Measurements from ENCODE around the gene CCDC12.

CCDC12 gene

DNA sequence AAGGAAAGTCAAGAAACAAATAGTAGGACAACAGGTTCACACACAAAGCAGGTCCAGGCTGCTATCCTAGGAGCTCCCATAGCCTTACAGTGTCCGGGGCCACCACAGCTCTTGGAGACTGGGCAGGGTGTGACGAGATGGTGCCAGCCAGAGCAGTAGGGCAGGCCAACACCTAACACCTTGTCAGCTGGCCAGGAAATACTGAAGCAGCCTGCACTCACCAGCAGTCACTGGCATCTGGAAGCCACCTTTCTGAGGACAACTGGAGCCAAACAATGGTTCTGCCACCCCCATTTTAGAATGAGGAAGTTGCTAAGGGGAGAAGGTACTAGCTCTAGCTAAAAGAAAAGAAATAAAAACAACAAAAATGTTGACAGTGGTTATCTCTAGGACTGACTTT lies 47.2 kb downstream of the CCDC12 start:
- POLR2A ChIA-PET, result no interaction called here

DNA sequence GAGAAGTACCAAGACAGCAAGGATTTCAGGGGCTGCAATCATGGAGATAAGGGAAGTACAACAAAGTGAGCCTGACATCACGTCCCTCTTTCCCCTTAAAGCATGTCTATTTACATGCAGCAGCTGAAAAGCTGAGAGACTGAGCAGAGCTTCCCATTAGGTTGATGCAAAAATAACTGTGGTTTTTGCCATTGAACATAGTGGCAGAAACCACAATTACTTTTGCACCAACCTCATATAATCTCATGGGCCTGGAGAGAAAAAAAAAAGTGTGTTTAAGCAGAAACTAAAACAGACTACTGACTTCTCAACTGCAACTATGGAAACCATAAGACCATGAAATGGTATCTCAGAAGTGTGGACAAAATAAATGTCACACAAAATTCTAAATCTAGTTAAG lies 48.3 kb downstream of the CCDC12 start:
- ChIA-PET POLR2A (no interaction called here), CTCF (interaction anchor here (1.5 to 6.0 kb wide), 3 partner anchors 9 to 397 kb away, joined by 7 to 20 read pairs (median 10); no protein-coding TSS in a partner anchor)
- DNase-seq (ENCODE audit: low read depth, low spot score), result no peak
- no peak for TF ChIP-seq CTCF (IDR thresholded peaks at IDR 0.05; ENCODE audit: insufficient read depth, low read length, missing control alignments)
- H3K4me3 ChIP-seq (ENCODE audit: low read depth, low read length), result no peak overlapping the region

More for the DNA sequence above, 47.2 kb downstream of the CCDC12 start:
- no peak for TF ChIP-seq CTCF (IDR thresholded peaks at IDR 0.05; ENCODE audit: insufficient read depth, low read length, missing control alignments)
- H3K4me3 ChIP-seq (ENCODE audit: low read depth, low read length), result no peak overlapping the region
- CTCF ChIA-PET, result interaction anchor here (1.6 to 7.8 kb wide), 3 partner anchors 7 to 396 kb away, joined by 8 to 130 read pairs (median 20); no protein-coding TSS in a partner anchor
- DNase-seq (ENCODE audit: low read depth, low spot score), result no peak

GRCh38 chr3:46927718-46928073 lies 48.8 kb downstream of the CCDC12 start:
- no peak for TF ChIP-seq CTCF (IDR thresholded peaks at IDR 0.05; ENCODE audit: insufficient read depth, low read length, missing control alignments)
- POLR2A ChIA-PET, result no interaction called here
- no peak for DNase-seq (ENCODE audit: low read depth, low spot score)
- H3K4me3 ChIP-seq (ENCODE audit: low read depth, low read length), result no peak overlapping the region
- CTCF ChIA-PET, result interaction anchor here (1.5 to 6.0 kb wide), 3 partner anchors 8 to 398 kb away, joined by 7 to 20 read pairs (median 10); no protein-coding TSS in a partner anchor

- TF ChIP-seq CTCF (IDR thresholded peaks at IDR 0.05; ENCODE audit: insufficient read depth, low read length, missing control alignments), result no peak
- no peak overlapping the region for H3K4me3 ChIP-seq (ENCODE audit: low read depth, low read length)
- POLR2A ChIA-PET, result no interaction called here
- no peak for DNase-seq (ENCODE audit: low read depth, low spot score)
- CTCF ChIA-PET, result interaction anchor here (1.5 to 9.2 kb wide), 4 partner anchors 6 to 398 kb away, joined by 7 to 130 read pairs (median 15); no protein-coding TSS in a partner anchor
Measured at GRCh38 chr3:46926871-46927717, 49.5 kb downstream of the CCDC12 start.

DNA sequence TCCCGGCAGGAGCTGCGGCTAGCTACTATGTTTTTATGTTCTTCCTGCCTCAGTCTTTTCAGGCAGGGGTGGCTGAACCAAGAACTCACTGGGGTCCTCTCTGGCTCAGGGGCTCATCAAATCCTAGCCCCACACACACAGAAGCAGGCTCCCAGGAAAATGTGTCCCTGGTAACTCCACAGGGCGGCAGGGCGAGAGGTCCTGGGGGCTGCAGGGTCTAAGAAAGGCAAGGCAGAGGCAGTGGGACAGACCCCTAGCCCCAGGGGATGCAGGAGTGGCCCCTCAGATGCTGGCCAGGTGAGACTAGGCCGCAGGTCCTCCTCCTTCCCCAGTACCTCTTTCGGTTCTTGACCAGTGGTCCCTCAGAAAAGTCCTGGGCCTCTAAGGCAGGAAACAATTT lies 50.1 kb downstream of the CCDC12 start:
- DNase-seq (ENCODE audit: low read depth, low spot score), result no peak
- no peak for TF ChIP-seq CTCF (IDR thresholded peaks at IDR 0.05; ENCODE audit: insufficient read depth, low read length, missing control alignments)
- CTCF ChIA-PET, result interaction anchor here (0.9 to 9.2 kb wide), 4 partner anchors 7 to 399 kb away, joined by 3 to 130 read pairs (median 15); no protein-coding TSS in a partner anchor
- H3K4me3 ChIP-seq (ENCODE audit: low read depth, low read length), result no peak overlapping the region
- POLR2A ChIA-PET, result no interaction called here

DNA sequence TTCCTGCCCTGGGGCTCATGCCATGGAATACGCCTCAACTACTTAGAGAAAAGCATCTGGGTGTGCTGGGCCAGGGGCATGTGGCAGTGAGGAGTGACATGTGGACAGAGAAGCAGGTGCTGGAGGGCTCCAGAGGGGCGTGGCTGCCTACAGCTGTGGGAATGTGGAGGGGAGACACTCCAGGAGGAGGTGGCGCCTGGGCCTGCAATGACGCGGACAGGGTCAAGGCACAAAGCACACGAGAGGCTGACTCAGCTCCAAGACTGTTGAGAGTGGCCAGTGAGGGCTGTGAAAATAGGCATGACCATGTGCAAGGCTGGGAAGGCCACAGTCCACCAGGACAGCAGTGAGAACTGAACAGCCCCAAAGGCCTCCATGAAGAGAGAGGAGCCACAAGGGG lies 50.5 kb downstream of the CCDC12 start:
- no peak for TF ChIP-seq CTCF (IDR thresholded peaks at IDR 0.05; ENCODE audit: insufficient read depth, low read length, missing control alignments)
- POLR2A ChIA-PET, result interaction anchor here (0.6 kb wide), 1 partner anchor 101 kb away, joined by 3 read pairs; no protein-coding TSS in a partner anchor
- CTCF ChIA-PET, result interaction anchor here (0.9 to 9.2 kb wide), 4 partner anchors 7 to 399 kb away, joined by 3 to 130 read pairs (median 15); no protein-coding TSS in a partner anchor
- no peak for DNase-seq (ENCODE audit: low read depth, low spot score)
- H3K4me3 ChIP-seq (ENCODE audit: low read depth, low read length), result no peak overlapping the region
